Globus pallidus (tissue), 1 donor: ENCODE results near the gene TSPAN32.

Experiments
- DNase-seq: peaks from one replicate; pipeline ENCODE4 v3.0.0-alpha.2; 2015; ENCODE audit warnings: low spot score

Gene TSPAN32

DNA sequence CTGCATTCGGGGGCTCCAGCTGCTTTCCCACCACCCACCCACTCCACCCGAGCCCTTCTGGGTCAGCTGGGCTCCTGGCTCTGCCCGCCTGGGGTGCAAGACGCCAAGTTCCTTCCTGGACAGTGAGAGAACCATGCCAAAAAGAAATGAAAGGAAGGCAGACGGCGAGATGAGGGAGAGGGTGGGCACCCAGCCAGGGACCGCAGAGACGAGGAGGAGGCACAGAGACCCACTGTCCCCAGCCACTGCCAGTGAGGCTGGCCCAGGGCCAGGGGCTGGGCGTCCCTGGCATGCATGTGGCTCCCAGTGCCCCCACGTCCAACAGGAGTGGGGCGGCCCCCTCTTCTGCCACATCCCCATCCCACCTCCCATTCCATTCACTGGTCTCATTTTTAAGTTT is 64.5 kb downstream of the TSPAN32 start:
- peak; percentile 65 for DNase-seq

GRCh38 chr11:2366733-2367132 is 64.9 kb downstream of the TSPAN32 start:
- DNase-seq, result no peak

DNA sequence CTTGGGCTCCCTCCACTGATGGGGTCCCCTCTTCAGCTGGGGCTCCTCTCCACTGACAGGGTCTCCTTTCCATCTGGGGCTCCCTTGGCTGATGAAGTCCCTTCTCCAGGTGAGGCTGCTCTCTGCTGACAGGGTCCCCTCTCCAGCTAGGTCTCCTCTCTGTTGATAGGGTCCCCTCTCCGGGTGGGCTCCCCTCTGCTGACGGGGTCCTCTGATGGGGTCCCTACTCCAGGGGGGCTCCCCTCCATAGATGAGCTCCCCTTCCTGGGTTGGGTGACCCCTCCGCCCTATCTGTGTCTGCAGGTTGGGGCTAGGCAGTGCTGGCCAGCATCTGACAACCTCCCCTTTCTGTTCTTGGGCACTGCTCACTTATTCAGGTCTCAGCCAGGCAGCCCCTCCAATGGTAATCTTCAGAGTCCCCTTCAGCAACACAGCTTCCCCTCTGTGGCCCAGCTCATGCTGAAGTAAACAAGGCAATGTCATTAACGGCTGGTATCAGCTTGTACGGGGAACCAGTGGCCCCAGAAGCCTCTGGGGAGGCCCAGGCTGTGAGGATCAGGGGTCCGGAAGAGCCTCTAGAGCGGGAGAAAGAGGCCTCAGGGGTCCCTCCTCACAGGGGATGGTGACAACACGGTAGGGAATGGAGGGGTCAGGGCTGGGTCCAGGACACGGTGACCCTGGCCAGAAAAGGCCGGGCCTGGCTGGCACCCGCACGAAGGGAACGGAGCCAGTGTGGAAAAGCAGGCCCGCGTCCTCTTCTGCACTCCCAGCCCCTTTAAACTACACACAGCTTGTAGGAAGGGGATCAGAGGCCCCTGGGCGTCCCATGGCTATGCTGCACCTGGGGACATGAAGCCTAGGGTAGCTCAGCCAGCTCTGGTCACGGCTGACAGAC is 65.7 kb downstream of the TSPAN32 start:
- DNase-seq, result no peak
